ENCODE measurements around the gene NECTIN1. TPM values are rescaled to one million over a fixed set of nuclear protein-coding genes. Genes with fewer than 3 reads are reported as not detected.

The NECTIN1 gene
- total and polyA plus RNA-seq, 2 experiments from 2014 or later, result 1.0 to 5.2 TPM

DNA sequence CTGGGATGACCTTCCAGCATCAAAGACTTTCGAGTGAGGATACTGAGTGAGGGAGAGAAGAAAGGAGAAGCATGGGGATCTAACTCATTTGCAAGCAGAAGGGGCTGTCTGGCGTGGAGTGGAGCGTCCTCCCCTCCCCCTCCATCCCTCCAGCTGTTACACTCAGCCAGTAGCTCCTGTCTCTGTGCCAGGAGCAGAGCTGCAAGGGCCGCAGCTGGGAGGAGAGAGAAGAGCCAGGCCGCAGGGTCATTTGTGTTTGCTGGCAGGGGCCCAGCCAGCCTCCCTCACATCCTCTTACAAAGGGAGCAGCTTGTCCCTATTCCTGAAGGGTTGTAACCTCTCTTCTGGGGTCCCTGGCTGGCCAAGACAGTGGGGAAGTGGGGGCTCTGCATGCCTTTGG is 57.9 kb downstream of the NECTIN1 start:
- Histone ChIP-seq H3K27ac (no peak overlapping the region), H3K4me3 (no peak overlapping the region), H3K9me3 (ENCODE audit: low read depth) (no peaks in the 10 kb centered on the region), H3K27me3 (replicated peaks; ENCODE audit: insufficient read depth) (no peaks in the 10 kb centered on the region), H3K36me3 (ENCODE audit: low read depth) (no peaks in the 10 kb centered on the region), H4K20me1 (ENCODE audit: insufficient read depth) (no peaks in the 10 kb centered on the region), H3K9me2 (ENCODE audit: insufficient read depth) (no peaks in the 10 kb centered on the region), H3K9ac (no peak overlapping the region), H3K79me2 (ENCODE audit: insufficient read depth) (no peaks in the 10 kb centered on the region), H2AFZ (no peak overlapping the region), H3F3A (ENCODE audit: insufficient read depth) (no peaks in the 10 kb centered on the region), H3K4me1 (ENCODE audit: insufficient read depth) (no peaks in the 10 kb centered on the region), H3K4me2 (ENCODE audit: unreplicated experiment) (no peak overlapping the region)
- 79 to 81% methylated on average over 5 of the region's 5 CpGs for whole genome bisulfite sequencing, 2 experiments (ENCODE audit: low coverage in 1 of 2, low lambda C conversion rate in 2 of 2, missing lambda C conversion rate in 2 of 2)
- in situ Hi-C loops (cut with MboI), result loop anchor here (10.0 kb wide), 1 partner anchor 424 kb away; no protein-coding TSS in a partner anchor
- no peak for TF ChIP-seq EZH2 (IDR thresholded peaks at IDR 0.05; ENCODE audit: insufficient read depth, poor library complexity, severe bottlenecking)
- TF ChIP-seq EZH2phosphoT487 (IDR thresholded peaks at IDR 0.05; ENCODE audit: insufficient read depth, low read depth), result no peak
- DNase-seq, result no peak

DNA sequence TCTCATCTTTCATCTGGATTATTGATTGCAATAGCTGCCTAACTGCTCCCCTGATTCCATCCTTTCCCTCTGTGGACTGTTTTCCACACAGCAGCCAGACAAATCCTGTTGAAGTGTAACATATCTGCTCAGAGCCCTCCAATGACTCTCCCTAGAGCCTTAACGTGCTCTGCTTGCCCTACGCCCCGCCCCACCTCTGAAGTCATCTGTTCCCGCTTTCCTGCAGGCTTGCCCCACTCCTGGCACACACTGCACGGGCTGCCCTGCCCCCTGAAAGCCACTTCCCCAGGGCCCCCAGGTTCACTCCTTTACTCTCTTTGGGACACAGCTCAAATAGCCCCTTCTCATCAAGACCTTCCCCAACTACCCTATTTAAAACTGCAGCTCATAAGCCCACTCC is 59.5 kb downstream of the NECTIN1 start:
- DNase-seq, result no peak
- no peaks in the 10 kb centered on the region for H3K27me3 ChIP-seq (replicated peaks; ENCODE audit: insufficient read depth)
- no peak overlapping the region for H3K4me3 ChIP-seq
- no peaks in the 10 kb centered on the region for H3K9me2 ChIP-seq (ENCODE audit: insufficient read depth)
- H3K27ac ChIP-seq, result no peak overlapping the region
- 74 to 75% methylated on average over 5 of the region's 5 CpGs for WGBS, 2 experiments (ENCODE audit: low coverage in 1 of 2, low lambda C conversion rate in 2 of 2, missing lambda C conversion rate in 2 of 2)
- no peaks in the 10 kb centered on the region for H3F3A ChIP-seq (ENCODE audit: insufficient read depth)
- no peak overlapping the region for H3K9ac ChIP-seq
- no peaks in the 10 kb centered on the region for H3K36me3 ChIP-seq (ENCODE audit: low read depth)
- TF ChIP-seq EZH2 (IDR thresholded peaks at IDR 0.05; ENCODE audit: insufficient read depth, poor library complexity, severe bottlenecking), result no peak
- TF ChIP-seq EZH2phosphoT487 (IDR thresholded peaks at IDR 0.05; ENCODE audit: insufficient read depth, low read depth), result no peak
- H4K20me1 ChIP-seq (ENCODE audit: insufficient read depth), result no peaks in the 10 kb centered on the region
- in situ Hi-C loops (cut with MboI), result no loop called here
- H2AFZ ChIP-seq, result no peak overlapping the region
- H3K4me2 ChIP-seq (ENCODE audit: unreplicated experiment), result no peak overlapping the region
- H3K4me1 ChIP-seq (ENCODE audit: insufficient read depth), result no peaks in the 10 kb centered on the region
- no peaks in the 10 kb centered on the region for H3K9me3 ChIP-seq (ENCODE audit: low read depth)
- no peaks in the 10 kb centered on the region for H3K79me2 ChIP-seq (ENCODE audit: insufficient read depth)

DNA sequence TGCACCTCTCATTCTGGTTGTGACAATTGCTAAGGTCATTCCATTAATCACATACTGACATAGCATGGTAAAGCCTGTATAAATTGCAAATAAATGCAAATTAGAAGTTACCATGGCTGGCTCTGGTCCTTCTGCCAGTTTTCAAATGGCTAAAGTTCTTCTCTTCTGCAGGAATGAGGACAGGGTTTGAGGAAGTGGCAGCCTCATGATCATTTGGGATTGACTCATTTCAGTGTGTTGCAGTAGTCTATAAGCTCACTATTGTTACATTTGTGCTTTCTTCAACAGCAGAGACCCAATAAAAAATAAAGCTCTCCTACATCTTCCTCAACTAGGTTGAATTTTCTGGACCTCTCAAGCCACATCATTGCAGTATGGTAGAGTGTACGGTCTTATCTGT is 60.3 kb downstream of the NECTIN1 start:
- Histone ChIP-seq H3K9me2 (ENCODE audit: insufficient read depth) (no peaks in the 10 kb centered on the region), H3K36me3 (ENCODE audit: low read depth) (no peaks in the 10 kb centered on the region), H3K4me2 (ENCODE audit: unreplicated experiment) (no peak overlapping the region), H3K27me3 (replicated peaks; ENCODE audit: insufficient read depth) (no peaks in the 10 kb centered on the region), H3K9me3 (ENCODE audit: low read depth) (no peaks in the 10 kb centered on the region), H4K20me1 (ENCODE audit: insufficient read depth) (no peaks in the 10 kb centered on the region), H3F3A (ENCODE audit: insufficient read depth) (no peaks in the 10 kb centered on the region), H2AFZ (no peak overlapping the region), H3K79me2 (ENCODE audit: insufficient read depth) (no peaks in the 10 kb centered on the region), H3K4me1 (ENCODE audit: insufficient read depth) (no peaks in the 10 kb centered on the region), H3K9ac (no peak overlapping the region), H3K27ac (no peak overlapping the region), H3K4me3 (no peak overlapping the region)
- TF ChIP-seq EZH2phosphoT487 (IDR thresholded peaks at IDR 0.05; ENCODE audit: insufficient read depth, low read depth) (no peak), EZH2 (IDR thresholded peaks at IDR 0.05; ENCODE audit: insufficient read depth, poor library complexity, severe bottlenecking) (no peak)
- in situ Hi-C loops (cut with MboI), result no loop called here
- WGBS, 2 experiments (ENCODE audit: low coverage in 1 of 2, low lambda C conversion rate in 2 of 2, missing lambda C conversion rate in 2 of 2), result 95 to 97% methylated on average over 1 of the region's 1 CpG
- no peak for DNase-seq

DNA sequence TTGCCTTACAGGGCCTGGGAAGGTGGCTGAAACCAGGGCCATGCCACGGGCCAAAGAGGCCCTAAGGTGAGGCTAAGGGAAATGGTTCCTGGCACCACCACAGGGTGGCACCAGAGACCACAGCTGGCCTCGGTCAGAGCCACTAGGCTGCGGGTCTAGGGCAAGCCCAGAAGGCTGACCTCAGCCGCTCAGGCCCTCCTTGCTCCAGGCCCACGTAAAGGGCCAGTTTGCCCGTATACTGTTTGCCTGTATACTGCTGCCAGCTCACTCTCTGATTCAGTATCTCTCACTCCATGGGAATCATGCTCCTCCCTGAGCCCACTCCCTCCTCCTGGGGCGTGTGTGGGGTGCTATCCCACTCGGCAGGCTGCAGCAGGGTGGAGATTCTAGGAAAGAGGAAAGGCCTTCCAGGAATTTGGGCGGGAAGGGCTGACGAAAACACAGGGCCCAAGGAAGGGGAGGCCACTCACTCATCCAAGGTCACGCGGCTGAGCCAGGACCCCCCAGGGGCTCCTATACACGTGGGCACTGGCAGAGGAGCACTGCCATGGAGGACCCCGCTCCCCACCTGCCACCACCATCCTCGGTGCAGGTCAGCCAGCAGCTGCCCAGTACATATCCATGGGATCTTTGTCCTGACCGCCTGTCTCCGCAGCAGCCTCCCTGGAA is 62.4 kb downstream of the NECTIN1 start:
- peak; percentile 79 for DNase-seq
- in situ Hi-C loops (cut with MboI), result no loop called here
- H3K27ac ChIP-seq, result no peak overlapping the region

More for the DNA sequence above, 62.4 kb downstream of the NECTIN1 start:
- no peaks in the 10 kb centered on the region for H3K4me1 ChIP-seq (ENCODE audit: insufficient read depth)
- no peaks in the 10 kb centered on the region for H4K20me1 ChIP-seq (ENCODE audit: insufficient read depth)
- no peak overlapping the region for H2AFZ ChIP-seq
- H3K79me2 ChIP-seq (ENCODE audit: insufficient read depth), result no peaks in the 10 kb centered on the region
- no peak for TF ChIP-seq EZH2 (IDR thresholded peaks at IDR 0.05; ENCODE audit: insufficient read depth, poor library complexity, severe bottlenecking)
- no peak for TF ChIP-seq EZH2phosphoT487 (IDR thresholded peaks at IDR 0.05; ENCODE audit: insufficient read depth, low read depth)
- H3K9me3 ChIP-seq (ENCODE audit: low read depth), result no peaks in the 10 kb centered on the region
- H3K4me2 ChIP-seq (ENCODE audit: unreplicated experiment), result no peak overlapping the region
- no peaks in the 10 kb centered on the region for H3K9me2 ChIP-seq (ENCODE audit: insufficient read depth)
- no peaks in the 10 kb centered on the region for H3F3A ChIP-seq (ENCODE audit: insufficient read depth)
- H3K9ac ChIP-seq, result no peak overlapping the region
- no peaks in the 10 kb centered on the region for H3K36me3 ChIP-seq (ENCODE audit: low read depth)
- H3K4me3 ChIP-seq, result no peak overlapping the region
- H3K27me3 ChIP-seq (replicated peaks; ENCODE audit: insufficient read depth), result no peaks in the 10 kb centered on the region
- WGBS, 2 experiments (ENCODE audit: low coverage in 1 of 2, low lambda C conversion rate in 2 of 2, missing lambda C conversion rate in 2 of 2), result 34 to 35% methylated on average over 17 of the region's 17 CpGs
